GM12864 (cell line): Measurements from ENCODE around the gene ZDHHC14.
"Not testable (repeated sequence)": the region's sequence is repeated elsewhere in the genome, so short reads cannot be mapped to it uniquely, and the experiment has no call there.

Experiments
- DNase-seq: peaks from one replicate; pipeline ENCODE4 v3.0.0-alpha.2; 2011; ENCODE audit warnings: low read depth
- H3K4me3 ChIP-seq: 2 replicates; pipeline ENCODE4 v1.5.1; 2011; ENCODE audit warnings: mild to moderate bottlenecking, low read depth, low read length, control low read depth
- TF ChIP-seq, protein P1 (sequence below): IDR thresholded peaks from 2 replicates; pipeline ENCODE4 v1.5.1; 2011; ENCODE audit warnings: low read depth, mild to moderate bottlenecking, moderate library complexity, low read length, control low read depth, inconsistent platforms; ENCODE audit errors: missing control alignments

Gene ZDHHC14

DNA sequence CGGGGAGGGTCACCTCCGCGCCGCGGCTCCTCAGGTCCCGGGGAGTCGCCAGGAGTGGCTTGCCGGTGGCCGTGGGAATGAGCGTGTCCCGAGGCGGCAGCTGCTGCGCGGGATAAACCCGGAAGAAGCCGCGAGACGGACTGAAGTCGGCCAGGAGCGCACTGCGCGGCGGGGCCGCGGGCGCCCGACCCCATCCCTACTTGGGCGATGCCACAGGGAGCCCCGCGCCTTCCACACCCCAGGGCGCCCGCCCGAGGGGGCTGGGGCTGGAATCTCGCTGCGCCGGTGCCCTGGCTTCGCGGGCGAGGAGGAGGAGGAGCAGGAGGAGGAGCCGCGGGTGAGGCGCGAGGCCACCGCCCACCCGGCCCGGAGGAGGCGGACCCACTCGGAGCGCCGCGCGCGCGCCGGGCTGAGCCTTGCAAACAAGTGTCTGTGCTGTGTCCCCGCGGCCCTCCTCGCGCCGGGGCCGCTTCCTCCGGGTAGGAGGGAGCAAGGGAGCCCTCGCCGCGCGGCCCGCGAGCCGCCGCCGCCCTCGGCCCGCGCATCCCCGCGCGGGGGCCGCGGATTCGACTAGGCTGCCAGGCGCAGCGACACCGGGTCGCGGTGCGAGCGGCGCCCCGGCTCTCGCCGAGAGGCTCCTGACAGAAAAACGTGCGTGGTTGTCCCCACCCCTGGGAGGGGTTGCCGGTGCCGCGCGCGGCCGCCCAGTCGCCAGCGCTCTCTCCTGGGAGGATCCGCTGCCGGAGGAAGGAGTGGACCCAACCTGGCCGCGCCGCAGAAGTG, at the start of gene ZDHHC14:
ZDHHC14 (plus strand) TSS at position 412 of the 783 bp plus-strand sequence.
- TF ChIP-seq, protein P1, sequence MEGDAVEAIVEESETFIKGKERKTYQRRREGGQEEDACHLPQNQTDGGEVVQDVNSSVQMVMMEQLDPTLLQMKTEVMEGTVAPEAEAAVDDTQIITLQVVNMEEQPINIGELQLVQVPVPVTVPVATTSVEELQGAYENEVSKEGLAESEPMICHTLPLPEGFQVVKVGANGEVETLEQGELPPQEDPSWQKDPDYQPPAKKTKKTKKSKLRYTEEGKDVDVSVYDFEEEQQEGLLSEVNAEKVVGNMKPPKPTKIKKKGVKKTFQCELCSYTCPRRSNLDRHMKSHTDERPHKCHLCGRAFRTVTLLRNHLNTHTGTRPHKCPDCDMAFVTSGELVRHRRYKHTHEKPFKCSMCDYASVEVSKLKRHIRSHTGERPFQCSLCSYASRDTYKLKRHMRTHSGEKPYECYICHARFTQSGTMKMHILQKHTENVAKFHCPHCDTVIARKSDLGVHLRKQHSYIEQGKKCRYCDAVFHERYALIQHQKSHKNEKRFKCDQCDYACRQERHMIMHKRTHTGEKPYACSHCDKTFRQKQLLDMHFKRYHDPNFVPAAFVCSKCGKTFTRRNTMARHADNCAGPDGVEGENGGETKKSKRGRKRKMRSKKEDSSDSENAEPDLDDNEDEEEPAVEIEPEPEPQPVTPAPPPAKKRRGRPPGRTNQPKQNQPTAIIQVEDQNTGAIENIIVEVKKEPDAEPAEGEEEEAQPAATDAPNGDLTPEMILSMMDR, result no peak

GRCh38 chr6:157332813-157333212, 48.2 kb upstream of the ZDHHC14 start:
- no peak for DNase-seq
- no peak overlapping the region for H3K4me3 ChIP-seq
- TF ChIP-seq, protein P1, result no peak

More for the DNA sequence above, at the start of gene ZDHHC14:
- peak; percentile 35 for DNase-seq
- peak within 1 kb of the TSS; percentile 98 for H3K4me3 ChIP-seq

DNA sequence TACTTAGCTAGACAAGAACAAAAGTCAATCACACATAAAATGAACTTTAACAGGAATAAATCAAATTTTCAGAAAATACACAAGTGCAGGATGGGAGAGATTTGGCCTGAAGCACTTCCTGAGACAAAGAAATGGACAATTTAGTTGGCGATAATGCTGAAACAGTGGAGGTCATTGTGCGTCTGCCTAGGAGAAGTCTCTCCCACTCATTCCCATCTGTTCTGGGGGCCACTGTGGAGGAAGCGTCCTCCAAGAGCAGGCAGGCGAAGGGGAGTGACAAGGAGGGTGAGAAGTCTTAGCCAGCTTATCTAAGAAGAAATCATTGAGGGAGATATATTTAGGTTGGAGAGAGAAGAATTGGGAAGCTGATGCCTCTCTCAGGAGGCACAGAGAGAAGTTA, 47.5 kb upstream of the ZDHHC14 start:
- no peak overlapping the region for H3K4me3 ChIP-seq
- no peak for DNase-seq
- TF ChIP-seq, protein P1, result no peak

DNA sequence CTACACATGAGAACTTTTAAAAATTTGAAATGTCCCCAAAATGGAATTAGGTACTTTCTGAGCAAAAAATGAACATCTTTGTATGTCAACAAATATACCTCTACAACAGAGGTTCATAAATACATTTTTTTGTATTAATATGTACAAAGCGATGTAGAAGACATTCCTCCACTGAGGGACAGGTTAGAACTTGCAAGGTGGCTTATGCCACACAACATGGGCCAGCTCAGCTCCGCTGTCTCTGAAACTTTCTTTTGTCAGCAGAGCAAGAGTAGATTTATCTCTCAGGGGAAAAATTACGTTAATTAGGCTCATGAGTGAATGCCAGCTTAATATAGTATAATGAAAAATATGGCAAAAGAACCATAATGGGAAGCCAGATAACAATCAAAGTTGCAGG, 47.0 kb upstream of the ZDHHC14 start:
- DNase-seq, result no peak
- TF ChIP-seq, protein P1, result no peak
- no peak overlapping the region for H3K4me3 ChIP-seq

DNA sequence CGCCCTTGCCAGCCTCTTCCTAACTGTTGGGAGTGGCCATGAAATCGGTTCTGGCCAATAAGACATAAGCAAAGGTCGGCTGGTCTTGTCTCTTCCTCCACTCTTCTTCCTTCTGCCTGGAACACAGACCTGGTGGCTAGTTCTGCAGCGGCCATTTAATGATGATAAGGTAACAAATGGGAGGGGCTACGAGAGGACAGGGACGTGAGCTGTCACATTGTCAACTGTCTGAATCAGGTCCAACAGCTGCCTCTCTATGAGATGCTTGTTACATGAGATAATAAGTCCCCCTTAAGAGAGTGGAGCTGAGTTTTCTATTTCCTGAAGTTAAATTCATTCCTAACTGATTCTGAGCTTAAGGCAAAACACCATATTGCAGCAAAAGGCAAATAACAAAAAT, 45.2 kb upstream of the ZDHHC14 start:
- TF ChIP-seq, protein P1, result no peak
- no peak for DNase-seq
- H3K4me3 ChIP-seq, result no peak overlapping the region

GRCh38 chr6:157337276-157337675, 43.7 kb upstream of the ZDHHC14 start:
- DNase-seq, H3K4me3 ChIP-seq: not testable (repeated sequence)

DNA sequence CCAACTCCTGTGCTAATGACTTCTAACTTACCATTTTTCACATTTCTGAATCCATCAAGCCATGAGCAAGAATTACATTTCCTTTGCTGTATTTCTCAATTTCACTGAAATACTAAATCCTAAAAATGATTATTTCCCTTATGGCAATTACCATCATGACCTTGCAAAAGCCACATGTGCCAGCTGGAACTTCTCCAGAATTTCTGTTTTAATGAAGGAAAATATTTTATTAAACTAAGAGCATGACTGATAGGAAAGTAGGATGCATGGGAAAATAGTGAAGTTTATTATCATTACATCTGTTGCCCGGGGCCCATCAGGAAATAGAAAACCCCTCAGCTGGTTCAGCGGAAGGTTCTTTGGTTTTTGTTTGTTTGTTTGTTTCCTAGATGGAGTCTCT, 43.2 kb upstream of the ZDHHC14 start:
- no peak for DNase-seq
- TF ChIP-seq, protein P1, result no peak
- no peak overlapping the region for H3K4me3 ChIP-seq
